ENCODE measurements around the gene POLR1E. TPM values are rescaled to one million over a fixed set of nuclear protein-coding genes. Genes with fewer than 3 reads are reported as not detected.
"Not testable (repeated sequence)": the region's sequence is repeated elsewhere in the genome, so short reads cannot be mapped to it uniquely, and the experiment has no call there.

The POLR1E gene
- total RNA-seq, 4 donors from 2014 or later = 4.0 to 15.7 (median 9.0) TPM

- no peaks in the 10 kb centered on the region for H3K36me3 ChIP-seq
- H3K4me1 ChIP-seq = peaks cover 0 to 9% (median 2%) of the 10 kb centered on the region in 4 donors
- intact Hi-C loops (cut with DNase I; ENCODE audit: low total_unique reads) (no loop called here), in situ Hi-C loops (cut with MboI; ENCODE audit: low pct_ligation_motif_present in 1 of 4, low pct_unique_long_range_greater_than_20kb in 1 of 4, low sequenced_read_pairs in 3 of 4) (loop anchor here in 1 of 4 donors (25.0 kb wide), 1 partner anchor 435 kb away; the partner anchor contains the start of gene SLC25A51)
- no peak for DNase-seq
- peaks cover 7% of the 10 kb centered on the region in 2 donors for H3K9me3 ChIP-seq
- no peak overlapping the region for H3K27ac ChIP-seq
- no peak for TF ChIP-seq POLR2AphosphoS5 (IDR thresholded peaks at IDR 0.05)
- no peak for TF ChIP-seq EP300 (IDR thresholded peaks at IDR 0.05; ENCODE audit: low read depth)
- no peak for TF ChIP-seq POLR2A (IDR thresholded peaks at IDR 0.05)
- no peak for TF ChIP-seq CTCF (IDR thresholded peaks at IDR 0.05)
- H3K27me3 ChIP-seq = no peaks in the 10 kb centered on the region
- no peak overlapping the region for H3K4me3 ChIP-seq
- WGBS, 2 donors (ENCODE audit: low coverage in 1 of 2) = 69 to 83% methylated on average over 8 to 11 of the region's 11 CpGs
These were observed 8.8 kb upstream of the POLR1E start for GRCh38 chr9:37476930-37477329.

- H3K36me3 ChIP-seq; H3K27me3 ChIP-seq; H3K9me3 ChIP-seq; H3K27ac ChIP-seq; intact Hi-C loops (cut with DNase I; ENCODE audit: low total_unique reads); H3K4me3 ChIP-seq; DNase-seq; H3K4me1 ChIP-seq: not testable (repeated sequence)
- 77 to 85% methylated on average over 3 to 4 of the region's 4 CpGs for WGBS, 2 donors (ENCODE audit: low coverage in 1 of 2)
- in situ Hi-C loops (cut with MboI; ENCODE audit: low pct_ligation_motif_present in 1 of 4, low pct_unique_long_range_greater_than_20kb in 1 of 4, low sequenced_read_pairs in 3 of 4) = loop anchor here in 1 of 4 donors (25.0 kb wide), 1 partner anchor 435 kb away; the partner anchor contains the start of gene SLC25A51
These were observed 8.3 kb upstream of the POLR1E start for GRCh38 chr9:37477443-37477842.

- H3K27ac ChIP-seq; DNase-seq; H3K4me3 ChIP-seq; H3K9me3 ChIP-seq; intact Hi-C loops (cut with DNase I; ENCODE audit: low total_unique reads); H3K27me3 ChIP-seq; H3K36me3 ChIP-seq; H3K4me1 ChIP-seq: not testable (repeated sequence)
- in situ Hi-C loops (cut with MboI; ENCODE audit: low pct_ligation_motif_present in 1 of 4, low pct_unique_long_range_greater_than_20kb in 1 of 4, low sequenced_read_pairs in 3 of 4) = loop anchor here in 1 of 4 donors (25.0 kb wide), 1 partner anchor 434 kb away; the partner anchor contains the start of gene SLC25A51
- 59 to 65% methylated on average over 4 to 5 of the region's 5 CpGs for WGBS, 2 donors (ENCODE audit: low coverage in 1 of 2)
These were observed 7.6 kb upstream of the POLR1E start for GRCh38 chr9:37477987-37478619.

GRCh38 chr9:37480759-37481158 lies 5.0 kb upstream of the POLR1E start:
- H3K4me1 ChIP-seq = peaks cover 0 to 5% (median 2%) of the 10 kb centered on the region in 4 donors
- H3K27ac ChIP-seq = no peak overlapping the region
- no peaks in the 10 kb centered on the region for H3K36me3 ChIP-seq
- no peaks in the 10 kb centered on the region for H3K9me3 ChIP-seq
- no peak overlapping the region for H3K4me3 ChIP-seq
- WGBS, 2 donors (ENCODE audit: low coverage in 1 of 2) = 83 to 87% methylated on average over 2 to 3 of the region's 3 CpGs
- TF ChIP-seq EP300 (IDR thresholded peaks at IDR 0.05; ENCODE audit: low read depth) (no peak), POLR2AphosphoS5 (IDR thresholded peaks at IDR 0.05) (no peak)
- in situ Hi-C loops (cut with MboI; ENCODE audit: low pct_ligation_motif_present in 1 of 4, low pct_unique_long_range_greater_than_20kb in 1 of 4, low sequenced_read_pairs in 3 of 4) = loop anchor here in 2 of 4 donors (10.0 to 25.0 kb wide), 2 partner anchors 114 to 432 kb away; partner anchors contain the start of genes TOMM5 (in 2 of the 2) and SLC25A51 (in 1 of the 2)
- no peak for DNase-seq
- no peaks in the 10 kb centered on the region for H3K27me3 ChIP-seq
- intact Hi-C loops (cut with DNase I; ENCODE audit: low total_unique reads) = no loop called here

GRCh38 chr9:37486256-37486615 lies 488 bp downstream of the POLR1E start:
- Histone ChIP-seq H3K9me3 (no peaks in the 10 kb centered on the region), H3K4me1 (peaks cover 16 to 23% (median 19%) of the 10 kb centered on the region in 4 donors), H3K36me3 (peaks cover 0 to 16% (median 0%) of the 10 kb centered on the region in 4 donors), H3K27ac (peak overlapping the region; percentile 82 to 88 (median 86)), H3K4me3 (peak overlapping the region; percentile 57 to 90 (median 63)), H3K27me3 (no peaks in the 10 kb centered on the region)
- in situ Hi-C loops (cut with MboI; ENCODE audit: low pct_ligation_motif_present in 1 of 4, low pct_unique_long_range_greater_than_20kb in 1 of 4, low sequenced_read_pairs in 3 of 4) = loop anchor here in 2 of 4 donors (10.0 to 25.0 kb wide), 2 partner anchors 109 to 426 kb away; partner anchors contain the start of genes TOMM5 (in 2 of the 2) and SLC25A51 (in 1 of the 2)
- intact Hi-C loops (cut with DNase I; ENCODE audit: low total_unique reads) = no loop called here
- no peak for TF ChIP-seq EP300 (IDR thresholded peaks at IDR 0.05; ENCODE audit: low read depth)
- WGBS, 2 donors (ENCODE audit: low coverage in 1 of 2) = 0 to 2% methylated on average over 1 to 7 of the region's 7 CpGs
- DNase-seq = no peak
